GM18517 (cell line): ENCODE data around the gene IL5.
"Not testable (repeated sequence)": the region's sequence is repeated elsewhere in the genome, so short reads cannot be mapped to it uniquely, and the experiment has no call there.

Experiments used
- ATAC-seq: cut with Tn5 transposase; IDR thresholded peaks from one replicate; pipeline ENCODE4 v1.9.1; 2021; ENCODE audit warnings: mild to moderate bottlenecking, moderate library complexity; ENCODE audit not compliant: unreplicated experiment

IL5 gene

DNA sequence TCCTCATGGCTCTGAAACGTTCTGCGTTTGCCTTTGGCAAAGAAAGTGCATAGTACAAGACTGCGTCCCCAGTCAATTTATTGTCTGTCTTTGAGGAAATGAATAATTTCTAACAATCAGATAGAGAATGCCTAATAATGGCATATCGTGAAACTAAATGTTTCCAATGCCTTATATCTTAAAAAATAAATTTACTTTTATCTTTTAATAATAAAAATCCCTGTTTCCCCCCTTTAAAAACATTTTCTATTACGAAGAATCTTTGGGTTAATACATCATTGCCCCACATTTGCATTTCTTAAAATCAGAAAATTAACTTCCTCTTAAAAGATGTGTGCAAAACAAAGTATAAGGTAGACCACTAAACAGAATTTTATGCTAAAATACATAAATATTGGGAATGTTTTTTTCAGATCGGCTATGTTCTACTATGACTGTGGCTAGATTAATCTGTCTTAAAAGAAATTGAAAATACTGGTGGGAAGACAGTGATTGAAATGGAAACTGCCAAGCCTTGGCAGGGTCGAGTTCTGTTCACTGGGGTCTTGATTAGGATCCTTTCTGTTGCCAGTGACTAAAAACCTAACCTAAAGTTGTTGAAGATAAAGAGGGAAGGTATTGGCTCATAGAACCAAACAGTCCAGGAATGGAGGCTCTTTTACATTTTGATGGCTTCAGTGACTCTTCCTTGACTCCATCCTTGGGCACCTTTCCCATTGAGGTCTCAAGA lies at the start of gene IL5:
TSS of gene IL5 (minus strand) at position 51 of the 730 bp plus-strand sequence. CDS start at position 7, 44 bp downstream.
- no peak for ATAC-seq

DNA sequence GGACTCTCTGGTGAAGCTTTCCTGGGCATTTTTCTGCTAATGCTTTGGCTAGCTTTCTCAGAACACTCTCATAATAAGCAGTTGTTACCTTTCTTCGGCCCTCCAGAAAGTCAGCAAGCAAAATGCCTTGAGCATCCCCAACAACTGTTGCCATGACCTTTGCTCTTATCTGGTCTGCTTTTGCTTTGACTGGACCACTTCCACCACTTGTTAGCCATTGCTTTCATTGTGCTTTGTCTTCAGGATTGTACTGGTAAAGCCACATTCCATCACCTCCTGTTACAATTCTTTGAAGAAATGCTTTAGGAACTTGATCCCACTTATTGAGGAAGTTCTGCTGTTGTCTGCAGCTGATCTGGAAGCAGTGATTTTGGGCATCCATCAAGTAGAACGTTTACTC lies 49.2 kb upstream of the IL5 start:
- ATAC-seq = no peak

DNA sequence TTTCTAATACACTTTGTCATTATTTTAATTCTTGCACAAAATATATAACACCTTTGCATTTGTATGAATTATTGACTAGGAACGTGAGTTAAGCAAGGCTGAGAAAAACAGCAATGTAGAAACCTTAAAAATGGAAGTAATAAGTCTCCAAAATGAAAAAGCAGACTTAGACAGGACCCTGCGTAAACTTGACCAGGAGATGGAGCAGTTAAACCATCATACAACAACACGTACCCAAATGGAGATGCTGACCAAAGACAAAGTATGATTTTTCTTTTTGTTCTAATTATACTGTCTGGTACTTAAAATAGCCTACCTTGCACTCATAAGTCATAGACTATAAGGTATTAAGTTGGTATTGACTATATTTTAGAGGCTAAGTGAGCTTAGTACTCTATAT lies 47.8 kb upstream of the IL5 start:
- no peak for ATAC-seq

DNA sequence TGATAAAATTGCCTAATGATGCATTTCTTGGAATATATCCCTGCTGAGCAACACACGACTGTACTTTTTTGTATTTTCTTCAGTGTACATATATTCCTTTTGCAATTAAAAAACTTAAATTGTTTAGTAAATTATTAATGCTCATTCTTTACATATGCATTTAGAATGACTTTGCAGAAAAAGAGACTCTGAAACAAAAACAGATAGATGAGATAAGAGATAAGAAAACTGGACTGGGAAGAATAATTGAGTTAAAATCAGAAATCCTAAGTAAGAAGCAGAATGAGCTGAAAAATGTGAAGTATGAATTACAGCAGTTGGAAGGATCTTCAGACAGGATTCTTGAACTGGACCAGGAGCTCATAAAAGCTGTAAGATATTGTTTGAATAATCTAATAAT lies 46.1 kb upstream of the IL5 start:
- ATAC-seq = no peak

DNA sequence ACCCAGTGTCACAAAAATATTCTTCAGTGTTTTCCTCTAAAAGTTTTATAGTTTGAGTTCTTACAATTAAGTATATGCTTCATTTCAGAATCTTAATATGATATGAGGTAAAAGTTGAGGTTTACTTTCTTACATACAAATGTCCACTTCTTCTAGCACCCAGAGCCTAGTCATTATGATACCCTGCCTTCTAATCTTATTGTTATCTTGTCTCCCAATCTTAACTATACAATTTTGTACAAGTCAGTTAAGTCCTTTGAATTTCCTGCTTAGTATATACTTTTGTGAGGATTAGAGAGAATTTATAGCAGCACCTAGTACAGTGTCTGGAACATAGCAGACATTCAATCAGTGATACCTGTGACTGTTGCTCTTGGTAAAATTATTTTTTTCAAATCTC lies 42.7 kb upstream of the IL5 start:
- no peak for ATAC-seq

DNA sequence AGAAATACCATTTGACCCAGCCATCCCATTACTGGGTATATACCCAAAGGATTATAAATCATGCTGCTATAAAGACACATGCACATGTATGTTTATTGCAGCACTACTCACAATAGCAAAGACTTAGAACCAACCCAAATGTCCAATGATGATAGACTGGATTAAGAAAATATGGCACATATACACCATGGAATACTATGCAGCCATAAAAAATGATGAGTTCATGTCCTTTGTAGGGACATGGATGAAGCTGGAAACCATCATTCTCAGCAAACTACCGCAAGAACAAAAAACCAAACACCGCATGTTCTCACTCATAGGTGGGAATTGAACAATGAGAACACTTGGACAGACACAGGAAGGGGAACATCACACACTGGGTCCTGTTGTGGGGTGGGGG lies 41.2 kb upstream of the IL5 start:
- ATAC-seq = not testable (repeated sequence)

DNA sequence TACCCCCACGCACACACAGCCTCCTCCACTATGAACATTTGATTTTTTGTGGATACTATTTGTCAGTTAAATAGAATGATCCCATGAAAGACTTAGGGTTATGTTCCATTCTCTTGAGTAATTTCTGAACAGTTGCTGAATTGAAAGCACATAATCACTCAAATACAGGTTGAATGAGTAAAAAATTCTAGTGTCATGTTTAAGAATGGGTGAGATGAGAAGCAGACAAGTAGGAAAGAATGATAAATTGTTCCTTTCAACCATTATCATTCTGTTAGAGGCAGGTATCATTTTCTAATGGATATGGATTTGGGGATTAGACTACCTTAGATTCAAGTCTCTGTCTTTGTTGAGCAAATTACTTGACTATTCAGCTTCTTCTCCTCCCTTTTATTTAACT lies 32.8 kb upstream of the IL5 start:
- no peak for ATAC-seq

DNA sequence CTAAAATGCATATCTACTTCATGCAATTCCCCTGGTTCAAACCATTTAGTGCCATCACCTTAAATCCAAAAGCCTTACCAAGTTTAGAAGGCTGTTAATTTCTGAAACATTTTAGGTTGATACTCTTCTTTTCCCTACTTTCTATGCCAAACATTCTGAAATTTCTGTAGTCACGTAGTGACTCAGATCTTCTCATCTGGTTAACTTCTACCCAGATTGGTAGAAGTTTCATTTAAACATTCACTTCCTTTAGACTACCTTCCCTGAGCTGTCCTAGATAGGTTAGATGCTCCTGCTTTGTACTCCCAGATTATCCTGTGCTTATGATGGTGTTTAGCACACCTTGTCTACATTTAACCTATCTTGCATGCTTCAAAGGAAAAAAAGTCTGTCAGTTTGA lies 23.3 kb upstream of the IL5 start:
- ATAC-seq = no peak

DNA sequence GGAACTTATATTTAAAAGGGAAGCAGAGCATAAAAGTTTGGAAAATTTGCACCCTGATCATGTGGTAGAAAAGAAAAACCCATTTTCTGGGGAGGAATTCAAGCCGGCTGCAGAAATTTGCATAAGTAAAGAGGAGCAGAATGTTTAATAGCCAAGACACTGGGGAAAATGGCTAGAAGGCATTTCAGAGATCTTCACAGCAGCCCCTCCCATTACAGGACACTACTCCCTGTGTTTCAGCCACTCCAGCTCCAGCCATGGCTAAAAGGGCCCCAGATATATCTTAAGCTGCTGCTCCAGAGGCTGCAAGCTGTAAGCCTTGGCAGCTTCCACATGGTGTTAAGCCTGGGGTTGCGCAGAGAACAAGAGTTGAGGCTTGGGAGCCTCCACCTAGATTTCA lies 21.2 kb upstream of the IL5 start:
- ATAC-seq = not testable (repeated sequence)

DNA sequence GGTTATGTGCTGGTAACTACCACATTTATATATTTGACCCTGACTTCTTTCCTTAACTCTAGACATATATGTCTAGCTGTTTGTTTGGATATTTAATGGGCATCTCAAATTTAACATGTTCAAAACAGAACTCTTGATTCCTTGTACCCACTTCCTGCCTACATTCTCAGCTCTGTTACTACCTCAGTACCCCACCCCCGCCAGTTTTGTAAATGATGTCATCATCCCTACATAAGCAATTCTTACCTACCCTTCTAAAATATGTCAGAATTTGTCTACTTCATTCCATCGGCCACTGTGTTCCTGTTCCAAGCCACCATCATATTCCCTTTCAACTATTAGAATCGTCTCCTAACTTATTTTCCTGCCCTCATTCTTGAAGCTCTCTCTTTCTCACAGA lies 18.3 kb upstream of the IL5 start:
- no peak for ATAC-seq

DNA sequence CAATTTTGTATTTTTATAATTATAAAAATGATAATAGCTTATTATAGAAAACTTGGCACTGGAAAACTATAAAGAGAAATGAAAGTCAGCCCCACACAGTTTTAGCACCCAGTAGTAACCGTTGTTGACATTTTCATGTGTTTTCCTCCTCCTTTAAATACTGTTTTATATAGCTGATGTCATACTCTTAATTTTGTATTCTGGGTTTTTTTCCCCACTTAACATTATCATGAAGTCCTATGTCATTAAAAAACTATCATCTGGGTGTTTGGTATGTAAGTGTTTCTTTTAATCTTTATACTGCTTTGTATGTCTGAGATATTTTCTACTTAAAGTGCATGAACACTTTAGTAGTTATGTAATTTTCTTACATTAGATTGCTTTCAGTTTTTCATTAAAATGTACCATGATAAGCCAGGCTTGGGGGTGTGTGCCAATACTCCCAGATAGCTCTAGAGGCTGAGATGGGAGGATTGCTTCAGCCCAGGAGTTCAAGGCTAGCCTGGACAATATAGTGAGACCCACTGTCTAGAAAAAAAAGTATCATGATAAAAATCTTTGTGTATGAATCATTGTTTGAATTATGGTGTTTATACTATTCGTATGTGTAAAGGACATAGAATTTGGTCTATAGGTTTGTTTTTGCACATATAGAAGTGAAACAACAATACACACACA lies 16.2 kb upstream of the IL5 start:
- ATAC-seq = no peak

DNA sequence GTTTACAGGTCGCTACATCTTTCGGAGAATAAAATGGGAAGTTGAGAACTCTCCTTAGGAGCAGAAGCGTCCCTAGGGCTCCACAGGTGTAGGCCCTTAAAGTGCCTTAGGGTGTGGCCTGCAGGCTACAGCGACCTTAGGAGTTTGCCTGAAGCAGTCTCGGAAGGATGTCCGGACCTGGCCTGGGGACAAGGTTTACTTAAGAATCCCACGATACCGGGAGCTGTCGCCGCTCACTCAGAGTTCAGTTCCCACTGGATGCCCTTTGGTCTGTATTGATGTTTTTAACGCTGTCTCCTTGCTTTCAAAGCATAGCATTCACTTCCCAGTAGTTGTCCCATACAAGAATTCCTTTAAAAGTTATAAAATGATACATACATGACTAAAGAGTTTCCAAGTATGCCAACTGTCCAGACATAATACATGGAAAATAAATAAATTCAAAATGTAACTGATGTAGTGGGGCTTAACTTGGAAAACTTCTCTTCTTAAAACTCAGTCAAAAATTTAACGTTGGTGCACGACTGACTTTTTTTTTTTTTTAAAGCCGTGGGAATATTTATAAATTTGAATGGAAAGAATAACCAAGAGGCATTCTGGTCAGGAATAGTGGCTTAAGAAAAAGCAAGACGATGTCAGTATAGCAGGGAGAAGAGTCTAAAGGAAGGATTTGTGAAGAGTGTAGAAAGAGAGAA lies 14.3 kb upstream of the IL5 start:
- peak; percentile 30 for ATAC-seq

DNA sequence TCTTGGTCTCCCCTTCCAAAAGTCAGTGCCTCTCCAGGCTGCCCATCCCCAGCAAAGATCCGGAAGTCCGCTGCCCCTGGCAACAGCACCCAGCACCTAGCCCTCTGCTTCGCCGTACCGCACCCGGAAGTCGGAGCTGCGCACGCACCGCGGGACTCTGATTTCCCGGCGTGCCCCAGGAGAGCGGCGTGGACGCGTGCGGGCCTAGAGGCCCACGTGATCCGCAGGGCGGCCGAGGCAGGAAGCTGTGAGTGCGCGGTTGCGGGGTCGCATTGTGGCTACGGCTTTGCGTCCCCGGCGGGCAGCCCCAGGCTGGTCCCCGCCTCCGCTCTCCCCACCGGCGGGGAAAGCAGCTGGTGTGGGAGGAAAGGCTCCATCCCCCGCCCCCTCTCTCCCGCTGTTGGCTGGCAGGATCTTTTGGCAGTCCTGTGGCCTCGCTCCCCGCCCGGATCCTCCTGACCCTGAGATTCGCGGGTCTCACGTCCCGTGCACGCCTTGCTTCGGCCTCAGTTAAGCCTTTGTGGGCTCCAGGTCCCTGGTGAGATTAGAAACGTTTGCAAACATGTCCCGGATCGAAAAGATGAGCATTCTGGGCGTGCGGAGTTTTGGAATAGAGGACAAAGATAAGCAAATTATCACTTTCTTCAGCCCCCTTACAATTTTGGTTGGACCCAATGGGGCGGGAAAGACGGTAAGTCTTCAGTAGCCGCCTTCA lies 13.6 kb upstream of the IL5 start, which contains the start of gene RAD50:
TSS of gene RAD50 (plus strand) at position 215 of the 715 bp plus-strand sequence. CDS start at position 563, 348 bp downstream.
- peak; percentile 95 for ATAC-seq

DNA sequence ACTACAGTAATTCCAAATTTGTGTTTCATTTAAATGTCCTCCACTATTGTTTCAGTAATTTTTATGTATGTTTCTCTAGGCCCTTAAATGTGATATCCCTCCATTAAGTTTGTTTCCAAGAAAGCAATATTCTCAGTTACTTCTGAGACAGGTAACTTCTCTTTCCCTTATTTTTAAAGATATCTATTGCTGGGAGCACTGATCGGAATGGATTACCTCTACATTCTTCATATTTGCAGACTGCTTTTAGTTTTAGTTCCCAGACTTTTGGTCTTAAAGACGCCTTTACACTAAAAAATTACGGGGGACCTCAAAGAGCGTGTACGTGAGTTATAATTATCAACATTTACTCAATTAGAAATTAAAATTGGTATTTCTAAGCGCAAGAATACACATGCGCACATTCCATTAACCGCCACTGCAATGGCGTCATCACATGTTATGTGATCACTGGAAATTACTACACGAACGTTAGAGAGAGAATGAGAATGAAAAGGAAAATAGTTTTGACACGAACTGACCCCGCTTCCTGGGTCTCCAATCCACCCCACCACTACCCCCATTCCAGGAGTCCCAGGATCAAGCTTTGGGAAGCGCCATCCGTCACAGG lies 12.9 kb upstream of the IL5 start:
- peak; percentile 5 for ATAC-seq

DNA sequence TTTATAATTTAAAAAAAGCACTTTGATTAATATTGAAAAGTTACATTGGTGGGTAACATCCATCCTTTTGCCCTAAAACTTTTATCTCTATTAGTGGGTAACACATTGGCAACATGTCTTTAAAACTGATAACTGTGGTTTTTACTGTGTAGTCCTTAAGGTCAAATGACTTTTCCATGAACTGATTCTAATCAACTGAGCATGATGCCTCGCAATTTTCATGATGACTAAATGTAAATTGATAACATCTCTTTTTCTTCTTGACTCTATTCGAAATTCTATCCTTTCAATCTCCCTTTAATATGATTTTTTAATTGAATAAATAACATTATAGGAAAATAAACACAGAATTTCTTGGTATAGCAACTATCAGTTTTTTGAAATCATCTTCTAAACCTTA lies 6.3 kb upstream of the IL5 start:
- no peak for ATAC-seq

DNA sequence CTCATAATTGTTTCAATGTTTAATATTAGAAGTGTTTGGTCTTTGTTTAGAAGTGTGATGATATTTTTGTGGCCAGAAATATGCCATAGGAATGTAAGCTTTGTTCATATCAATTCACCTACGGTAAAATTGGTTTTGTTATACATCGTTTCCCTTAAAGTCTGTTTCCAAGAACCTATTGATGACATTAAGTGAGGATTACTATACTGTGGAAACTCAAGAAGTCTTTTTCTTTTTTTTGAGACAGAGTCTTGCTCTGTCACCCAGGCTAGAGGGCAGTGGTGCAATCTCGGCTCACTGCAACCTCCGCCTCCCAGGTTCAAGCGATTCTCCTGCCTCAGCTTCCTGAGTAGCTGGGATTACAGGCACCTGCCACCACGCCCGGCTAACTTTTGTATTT lies 5.5 kb upstream of the IL5 start:
- not testable (repeated sequence) for ATAC-seq

DNA sequence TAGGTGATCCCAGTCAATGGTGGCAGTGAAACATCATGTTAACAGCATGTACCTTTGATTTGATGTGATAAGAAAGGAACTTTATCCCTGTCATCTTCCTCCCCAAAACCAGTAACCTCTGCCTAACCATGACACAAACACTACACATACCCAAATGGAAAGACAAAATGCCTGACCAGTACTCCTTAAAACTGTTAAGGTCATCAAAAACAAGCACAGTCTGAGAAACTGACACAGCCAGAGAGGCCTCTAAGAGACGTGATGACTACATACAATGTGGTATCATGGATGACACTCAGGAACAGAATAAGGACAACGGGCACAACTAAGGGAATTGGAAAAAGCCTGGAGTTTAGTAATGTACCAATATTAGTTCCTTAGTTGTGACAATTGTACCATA lies 3.9 kb upstream of the IL5 start:
- ATAC-seq = no peak

DNA sequence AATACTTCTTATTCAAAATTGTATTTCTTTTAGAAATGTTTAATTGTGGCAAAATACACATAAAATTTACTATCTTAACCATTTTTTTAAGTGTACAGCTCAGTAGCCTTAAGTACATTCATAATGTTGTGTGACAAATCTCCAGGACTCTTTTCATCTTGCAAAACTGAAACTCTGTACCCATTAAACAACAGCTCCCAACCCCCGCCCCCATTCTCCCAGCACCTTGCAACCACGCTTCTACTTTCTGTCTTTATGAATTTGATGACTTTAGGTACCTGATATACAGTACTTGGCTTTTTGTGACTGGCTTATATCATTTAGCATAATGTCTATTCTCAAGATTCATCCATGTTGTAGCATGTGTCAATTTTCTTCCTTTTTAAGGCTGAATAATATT lies 2.8 kb upstream of the IL5 start:
- no peak for ATAC-seq

DNA sequence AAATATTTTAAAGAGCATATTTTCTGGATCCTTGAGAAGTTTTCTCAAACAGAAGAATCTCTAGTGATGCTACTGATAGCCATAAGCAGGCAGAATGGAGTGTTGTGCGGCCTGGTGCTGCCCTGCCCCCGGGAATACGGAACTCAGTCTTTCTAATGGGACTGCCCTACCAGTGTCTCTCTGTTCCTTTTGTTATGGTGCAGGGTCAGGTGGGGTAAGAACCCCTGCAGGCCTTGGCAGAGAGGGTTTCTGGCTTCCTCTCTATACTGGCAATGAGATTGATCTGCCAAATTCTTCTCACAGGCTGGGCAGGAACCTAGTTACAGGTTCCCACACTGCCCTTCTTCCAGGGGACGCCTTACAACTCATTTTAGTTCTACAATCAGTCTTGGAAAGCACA lies 2.6 kb downstream of the IL5 start:
- no peak for ATAC-seq

DNA sequence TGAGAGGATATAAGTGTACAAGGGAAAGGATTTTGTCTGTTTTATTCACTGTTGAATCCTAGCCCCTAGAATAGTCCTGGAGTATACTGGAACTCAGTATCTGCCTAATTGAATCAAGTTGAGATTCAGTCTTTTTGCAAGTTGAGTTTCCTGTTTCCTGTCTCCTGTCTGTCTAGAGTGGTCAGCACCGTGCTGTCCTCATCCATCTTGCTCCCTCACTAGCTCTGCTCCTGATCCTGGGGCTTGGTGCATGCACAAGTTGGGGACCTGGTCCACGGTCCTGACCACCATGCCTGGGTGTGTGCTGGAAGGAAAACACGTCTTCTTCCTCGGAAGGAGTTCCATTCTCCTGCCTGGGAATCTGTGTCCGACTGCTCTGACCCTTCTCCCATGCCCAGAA lies 3.2 kb downstream of the IL5 start:
- ATAC-seq = no peak

DNA sequence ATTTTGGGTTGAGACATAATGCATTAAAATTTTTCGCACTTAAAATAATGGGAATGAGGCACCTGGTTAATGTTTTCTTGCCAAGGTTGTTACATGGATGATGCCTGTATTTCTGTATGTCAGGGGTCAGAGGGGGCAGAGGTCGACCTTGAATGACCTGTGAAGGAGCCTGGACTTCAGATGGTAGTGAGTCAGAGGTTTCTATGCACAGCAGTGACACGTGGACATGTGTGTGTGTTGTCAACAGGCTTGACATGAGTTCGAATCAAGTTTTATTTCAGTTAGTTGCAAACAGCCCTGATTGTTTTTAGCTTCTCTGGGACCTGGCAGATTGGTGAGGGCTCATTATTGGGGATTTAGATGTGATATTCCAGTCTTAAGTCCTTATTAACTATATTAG lies 3.6 kb downstream of the IL5 start:
- no peak for ATAC-seq
